GM18907 (cell line): ENCODE measurements around the gene SVIL.
"Not testable (repeated sequence)": the region's sequence is repeated elsewhere in the genome, so short reads cannot be mapped to it uniquely, and the experiment has no call there.

Experiments
- ATAC-seq: cut with Tn5 transposase; IDR thresholded peaks from one replicate; pipeline ENCODE4 v1.9.1; 2021; ENCODE audit warnings: mild to moderate bottlenecking, moderate library complexity; ENCODE audit not compliant: unreplicated experiment

The SVIL gene

DNA sequence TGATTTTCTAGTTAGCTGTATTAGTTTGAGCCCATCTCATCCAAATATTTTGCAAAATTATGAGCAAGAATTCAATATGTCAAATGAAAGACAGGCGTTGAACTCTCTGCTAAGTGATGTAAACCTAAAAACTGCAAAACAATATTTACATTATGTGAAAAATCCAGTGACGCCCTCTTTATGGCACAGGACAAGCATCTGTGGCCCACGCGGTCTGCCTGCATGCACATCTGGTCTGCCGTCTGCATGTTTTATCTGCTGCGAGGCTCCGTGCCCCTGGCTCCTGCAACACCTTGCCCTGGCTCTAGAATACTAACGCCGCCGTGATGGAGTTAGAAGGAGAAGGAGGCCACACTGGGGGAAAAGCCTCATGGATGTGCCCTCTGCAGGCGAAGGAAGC lies 142.0 kb downstream of the SVIL start:
- ATAC-seq = no peak

DNA sequence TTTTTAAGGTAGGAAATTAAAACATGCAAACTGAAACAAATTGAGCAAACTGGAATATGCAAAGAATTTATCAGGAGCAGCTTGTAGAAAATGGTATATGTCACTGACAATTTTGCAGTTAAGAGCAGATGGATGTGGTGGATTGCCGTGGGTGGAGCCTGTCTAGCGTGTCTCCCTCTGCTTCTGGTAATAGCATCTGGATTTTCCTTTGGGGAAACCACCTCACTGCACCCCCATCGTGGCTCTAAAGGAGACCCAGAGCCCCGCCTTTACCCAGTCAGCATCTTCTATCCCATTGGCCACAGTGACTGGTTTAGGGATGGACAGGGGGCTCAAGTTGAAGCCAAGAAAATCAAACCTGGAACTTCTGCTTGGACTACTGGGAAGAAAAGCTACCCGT lies 142.9 kb downstream of the SVIL start:
- no peak for ATAC-seq

DNA sequence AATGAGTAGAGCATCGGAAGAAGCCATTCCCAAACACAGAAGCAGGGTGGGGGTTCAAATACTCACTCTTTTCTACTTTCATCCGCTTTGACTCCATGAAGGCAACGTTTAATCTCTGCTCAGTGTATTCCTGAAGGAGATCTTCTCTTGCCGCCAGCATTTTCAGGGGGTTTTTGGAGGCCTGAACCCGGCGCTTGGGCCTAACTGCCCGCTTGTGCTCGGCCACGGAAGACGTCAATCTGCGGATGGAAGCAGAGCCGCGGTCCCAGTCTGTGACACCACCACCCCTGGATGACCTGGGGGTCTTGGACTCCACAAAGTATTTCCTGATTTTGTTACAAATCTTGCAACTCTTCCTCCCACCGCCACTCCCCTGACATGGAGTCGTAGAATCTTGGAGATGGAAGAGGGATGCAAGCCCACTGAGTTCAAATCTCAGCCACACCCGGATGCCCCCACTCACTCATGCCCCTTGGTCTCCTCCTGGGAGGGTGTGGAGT lies 143.9 kb downstream of the SVIL start:
- not testable (repeated sequence) for ATAC-seq

DNA sequence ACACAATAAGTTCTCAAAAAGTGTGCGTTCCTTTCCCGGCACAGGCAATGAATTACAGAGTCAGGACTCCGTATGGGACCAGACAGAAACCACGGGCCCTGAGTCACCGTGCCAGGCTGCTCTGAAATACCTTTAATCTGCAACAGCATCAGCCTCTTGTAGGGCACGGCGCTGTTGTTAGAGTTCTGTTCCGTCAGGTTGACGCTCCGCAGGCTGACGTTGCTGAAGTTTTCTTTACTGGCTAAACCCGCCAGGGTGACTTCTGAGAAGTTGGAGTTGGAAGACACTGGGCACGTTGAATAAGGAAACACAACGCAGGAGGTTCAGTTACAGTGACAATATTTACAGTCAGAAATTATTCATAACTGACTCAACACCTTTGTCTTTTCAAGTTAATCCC lies 146.3 kb downstream of the SVIL start:
- not testable (repeated sequence) for ATAC-seq

DNA sequence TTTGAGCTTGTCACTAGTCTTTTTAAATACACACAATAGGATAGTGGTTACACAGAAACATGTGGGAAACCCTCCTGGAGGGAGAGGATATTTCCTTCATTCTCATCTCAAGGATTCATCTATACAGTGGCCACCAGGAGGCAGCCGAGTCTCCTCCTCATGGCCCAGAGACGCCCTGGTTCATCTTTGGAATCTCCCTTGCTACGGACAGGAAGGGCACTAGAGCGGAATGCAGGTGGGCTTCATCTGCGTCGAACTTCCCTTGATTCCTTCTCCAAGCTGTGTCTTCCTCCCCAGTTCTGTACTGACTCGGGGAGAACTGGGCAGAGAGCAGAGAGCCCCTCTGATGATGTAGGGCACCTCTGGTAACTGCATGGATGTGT lies 146.9 kb downstream of the SVIL start:
- ATAC-seq = not testable (repeated sequence)

DNA sequence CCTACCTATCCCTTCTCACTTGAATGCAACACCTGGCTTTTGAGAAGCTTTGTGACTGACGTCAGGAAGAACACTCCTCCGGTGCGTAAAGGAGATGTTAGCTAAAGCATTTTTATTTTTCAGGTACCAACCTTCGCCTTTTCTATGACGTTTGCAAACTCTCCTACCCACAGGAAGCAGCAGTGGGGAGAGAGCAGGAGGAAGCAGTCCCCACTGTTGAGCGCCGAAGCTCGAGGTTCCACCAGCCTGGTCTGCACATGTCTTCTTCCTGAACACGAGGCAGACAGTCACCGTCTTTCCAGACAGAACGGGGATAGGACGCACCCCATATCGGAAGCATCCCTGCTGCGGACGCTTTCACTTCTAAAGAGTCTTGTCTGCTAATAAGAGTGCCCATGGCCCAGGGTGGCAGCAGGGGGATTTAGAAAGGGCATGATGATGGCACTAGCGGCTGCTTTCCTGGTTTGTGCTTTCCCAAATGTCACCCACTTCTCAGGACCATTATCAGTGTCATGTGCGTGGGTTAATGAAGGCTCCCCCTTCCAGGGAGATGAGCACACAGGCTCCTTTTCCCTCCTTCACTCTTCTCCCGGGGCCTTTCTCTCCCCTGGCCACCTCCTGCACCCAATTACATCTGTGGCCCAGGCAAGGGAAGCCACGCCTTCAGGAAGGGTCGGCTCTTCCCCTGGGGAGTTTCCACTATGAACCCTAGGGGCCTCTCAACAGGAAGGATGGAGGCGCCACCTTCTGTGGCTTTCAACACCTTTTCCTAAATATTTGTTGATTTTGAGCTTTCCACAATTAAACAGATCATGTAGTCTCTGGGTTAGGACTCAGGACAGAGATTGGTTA lies 147.5 kb downstream of the SVIL start:
- not testable (repeated sequence) for ATAC-seq

DNA sequence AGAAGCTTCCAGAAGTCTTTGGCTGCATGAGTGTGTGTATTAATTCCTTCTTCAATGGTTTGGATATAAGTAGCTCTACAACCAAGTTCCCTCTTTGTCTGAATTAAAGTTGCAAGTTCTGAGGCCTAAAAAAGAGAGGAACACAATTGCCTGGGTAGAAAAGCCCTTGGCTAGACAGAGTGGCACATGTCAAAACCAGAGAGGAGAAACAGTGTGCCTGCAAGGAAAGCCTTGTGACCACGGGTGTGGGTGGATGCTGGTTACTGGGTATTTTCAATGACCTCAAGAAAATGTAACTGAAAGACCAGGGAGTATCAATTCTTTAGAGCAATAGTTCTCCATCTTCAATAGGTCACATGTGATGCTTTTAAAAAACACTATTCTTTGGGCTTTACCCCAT lies 148.3 kb downstream of the SVIL start:
- no peak for ATAC-seq

DNA sequence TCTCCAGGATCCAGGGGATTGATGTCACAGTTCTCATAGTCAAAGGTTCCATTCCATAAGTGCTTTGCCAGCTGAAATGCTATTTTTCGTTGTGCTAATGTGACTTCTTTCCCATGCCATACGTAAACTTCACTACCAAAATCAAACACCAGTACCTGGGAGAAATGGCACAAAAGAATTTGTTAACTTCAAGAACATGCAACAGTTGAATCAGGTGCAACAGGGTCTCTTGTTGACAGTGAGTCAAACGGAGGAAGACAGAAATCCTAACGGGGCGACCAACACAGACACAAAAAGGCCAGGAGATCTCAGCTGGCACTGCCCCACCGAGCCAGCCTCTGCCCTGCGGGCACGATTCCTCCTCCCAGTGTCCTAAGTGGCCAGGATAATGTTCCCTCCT lies 150.1 kb downstream of the SVIL start:
- not testable (repeated sequence) for ATAC-seq

DNA sequence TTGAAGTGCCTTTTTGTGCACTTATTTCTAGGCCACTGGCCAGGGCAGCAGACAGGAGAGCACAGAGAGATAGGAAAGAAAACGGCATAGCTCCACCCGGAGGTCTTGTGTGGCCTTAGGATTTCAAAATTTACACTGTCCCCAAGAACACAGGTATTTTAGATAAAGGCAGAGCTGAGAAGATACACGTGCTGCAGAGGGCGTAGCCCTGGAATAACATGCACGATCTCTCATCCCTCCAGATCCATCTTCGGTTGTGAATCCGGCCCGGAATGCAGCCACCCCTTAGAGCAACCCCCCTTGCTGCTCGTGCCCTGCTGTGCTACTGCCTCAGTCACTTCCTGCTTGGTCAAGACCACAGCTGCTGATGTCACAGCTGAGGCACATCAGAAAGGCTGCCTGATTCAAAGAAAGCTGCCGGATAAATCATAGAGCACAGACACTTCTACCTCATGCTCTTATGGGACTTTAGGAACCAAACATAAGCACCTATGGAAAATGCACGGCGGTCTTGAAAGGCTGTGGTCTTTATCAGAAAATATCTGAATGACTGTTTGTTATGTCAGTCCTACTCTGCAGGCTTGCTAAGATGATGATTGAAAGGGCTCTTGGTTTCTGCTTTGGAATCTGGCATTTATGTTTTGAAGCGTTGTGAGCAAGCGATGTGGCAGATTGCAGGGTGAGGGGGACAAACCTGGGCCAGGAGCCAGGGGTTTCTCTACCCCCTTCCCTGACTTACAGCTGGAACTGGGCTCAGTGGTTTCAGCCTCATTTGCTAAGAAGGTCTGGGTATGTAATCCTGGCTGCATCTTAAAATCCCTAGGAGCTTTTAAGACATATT lies 152.0 kb downstream of the SVIL start:
- ATAC-seq = peak; percentile 52

DNA sequence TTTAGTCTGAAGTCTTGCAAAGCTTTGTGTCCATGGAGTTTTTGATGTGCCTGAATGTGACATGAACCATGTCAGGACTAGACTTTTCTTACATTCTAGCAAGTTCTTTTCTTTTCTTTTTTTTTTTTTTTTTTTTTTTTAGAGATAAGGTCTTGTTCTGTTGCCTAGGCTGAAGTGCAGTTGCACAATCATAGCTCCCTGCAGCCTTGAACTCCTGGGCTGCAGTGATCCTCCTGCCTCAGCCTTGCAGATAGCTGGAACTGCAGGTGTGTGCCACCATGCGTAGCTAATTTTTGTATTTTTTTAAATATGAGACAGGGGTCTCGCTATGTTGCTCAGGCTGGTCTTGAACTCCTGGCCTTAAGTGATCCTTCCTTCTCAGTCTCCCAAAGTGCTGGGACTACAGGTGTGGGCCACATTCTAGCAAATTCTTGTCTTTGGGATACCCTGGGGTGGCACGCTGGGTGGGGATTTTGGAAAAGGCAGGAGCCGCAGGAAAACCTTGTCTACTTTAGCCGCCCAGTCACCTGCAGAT lies 152.8 kb downstream of the SVIL start:
- ATAC-seq = no peak

DNA sequence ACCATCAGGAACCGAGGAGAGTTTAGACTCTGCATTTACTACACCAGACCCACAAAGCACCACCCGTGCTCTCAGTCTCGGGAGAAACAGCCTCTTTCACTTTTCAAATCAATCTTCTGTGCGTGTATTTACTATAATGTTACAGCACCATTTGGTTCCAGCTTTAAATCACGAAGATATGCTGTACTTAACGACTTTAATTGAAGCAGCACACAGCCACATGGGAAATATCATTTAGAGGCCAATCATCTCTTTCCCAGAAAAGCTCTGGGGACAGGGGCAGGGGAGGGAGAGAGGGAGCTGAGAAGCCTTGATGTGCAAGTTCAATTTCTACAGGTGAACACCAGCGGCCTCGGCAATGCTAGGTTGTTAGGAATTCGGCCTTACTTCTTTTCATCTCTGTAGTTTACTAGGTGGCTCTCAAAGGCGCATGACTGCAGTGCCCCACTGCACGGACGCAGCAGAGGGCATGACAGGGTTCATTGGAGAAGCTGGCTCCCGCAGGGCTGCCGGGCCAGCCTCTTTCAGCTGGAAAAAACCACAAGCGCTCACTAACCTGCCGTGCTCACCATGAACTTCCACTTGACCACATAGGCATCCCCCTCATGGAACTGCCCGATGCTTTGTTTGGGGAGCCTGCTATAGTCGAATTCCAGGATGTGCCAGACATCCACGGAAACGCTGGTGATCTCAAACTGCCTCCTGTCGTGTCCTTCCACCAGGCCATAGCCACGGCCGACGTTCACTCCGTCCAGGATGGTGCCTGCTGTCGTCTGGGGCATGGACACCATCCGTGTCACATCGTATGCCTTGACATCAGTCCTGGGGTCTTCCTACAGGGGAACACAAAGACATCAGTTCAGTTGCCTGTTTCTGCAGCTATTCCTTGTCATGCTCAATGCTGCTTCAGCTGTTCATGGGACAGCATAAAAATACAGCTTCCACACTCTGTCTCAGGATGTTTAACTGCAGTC lies 154.5 kb downstream of the SVIL start:
- no peak for ATAC-seq

DNA sequence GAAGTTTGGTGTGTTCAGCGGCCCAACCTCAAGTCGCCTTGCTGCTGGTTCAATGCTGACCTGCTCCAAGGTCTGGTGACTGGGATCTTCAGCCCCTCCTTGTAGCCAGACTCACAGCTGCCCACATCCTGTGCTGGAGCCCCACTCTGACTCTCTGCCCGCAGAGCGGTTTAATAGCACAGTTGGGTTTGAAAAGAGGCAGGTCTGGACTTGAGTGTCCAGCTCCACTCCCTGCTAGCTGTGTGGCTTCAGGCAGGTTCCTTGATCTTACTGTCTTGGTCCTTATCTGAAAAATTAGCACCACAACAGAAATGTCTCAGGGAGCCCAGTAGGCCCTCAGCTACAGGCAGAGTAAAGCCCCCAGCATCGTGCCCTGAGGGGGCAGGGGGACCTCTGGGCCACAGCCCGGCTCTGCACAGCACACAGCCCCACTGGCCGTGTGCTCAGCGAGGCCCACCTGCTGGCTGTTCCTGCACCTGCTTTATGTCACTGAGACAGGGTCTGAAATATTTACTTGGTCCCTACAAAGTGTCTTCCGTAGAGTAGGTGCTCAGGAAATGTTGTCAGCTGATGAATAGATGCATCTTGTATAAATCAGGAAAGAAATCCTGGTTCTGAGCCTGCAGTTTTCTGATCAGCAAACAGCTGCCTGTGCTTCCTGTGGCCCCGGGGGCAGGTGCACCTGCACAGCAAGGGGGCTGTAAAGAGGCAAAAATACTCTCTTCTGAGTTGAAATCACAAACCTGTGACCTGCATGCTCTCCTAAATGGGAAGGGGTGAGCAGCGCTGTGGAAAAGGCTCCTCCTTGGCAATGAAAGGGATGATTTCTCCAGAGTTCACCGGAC lies 155.5 kb downstream of the SVIL start:
- ATAC-seq = no peak

DNA sequence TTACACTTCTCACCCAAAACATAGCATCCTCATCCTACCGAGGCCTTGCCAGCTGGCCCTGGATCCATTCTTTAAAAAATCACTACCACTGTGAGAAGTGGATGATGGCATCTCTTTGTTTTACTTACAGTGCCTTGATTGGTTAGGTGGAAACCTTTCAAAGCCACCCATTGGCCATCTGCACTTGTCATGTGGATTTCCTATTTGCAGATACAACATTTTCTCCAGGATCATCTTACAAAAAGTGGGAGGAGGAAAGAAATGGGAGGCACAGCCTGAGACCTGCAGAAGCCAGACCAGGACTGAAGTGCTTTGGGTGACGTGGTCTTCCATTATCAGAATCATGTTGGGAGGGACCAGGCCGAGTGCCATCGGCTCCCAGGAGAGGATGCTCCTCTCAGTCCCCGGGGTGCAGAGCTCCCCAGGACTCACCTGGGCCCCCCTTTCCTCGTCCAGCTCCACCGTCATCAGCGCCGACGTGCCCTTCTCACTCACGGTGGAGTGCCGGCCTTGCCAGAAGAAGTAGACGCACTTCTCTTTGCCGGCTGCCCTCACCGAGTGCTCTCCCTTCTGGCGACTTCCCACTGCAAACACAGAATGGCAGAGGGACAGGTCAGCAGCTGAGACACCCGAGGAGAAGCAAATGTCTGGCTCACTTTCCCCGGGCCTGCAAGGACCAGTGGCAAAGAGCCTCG lies 161.2 kb downstream of the SVIL start:
- ATAC-seq = no peak

DNA sequence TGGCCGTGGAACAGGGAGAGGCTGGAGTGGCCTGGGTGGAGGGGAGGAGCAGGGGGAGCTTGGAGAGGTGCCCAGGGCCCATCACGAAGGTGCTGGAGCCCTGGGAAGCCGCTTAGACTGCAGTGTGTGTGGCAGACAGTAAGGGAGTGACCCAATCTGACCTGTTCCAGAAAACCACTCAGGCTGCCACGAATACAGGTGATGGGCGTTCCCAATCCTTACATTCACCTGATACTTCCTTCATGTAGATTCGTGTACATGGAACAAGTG lies 161.7 kb downstream of the SVIL start:
- no peak for ATAC-seq

DNA sequence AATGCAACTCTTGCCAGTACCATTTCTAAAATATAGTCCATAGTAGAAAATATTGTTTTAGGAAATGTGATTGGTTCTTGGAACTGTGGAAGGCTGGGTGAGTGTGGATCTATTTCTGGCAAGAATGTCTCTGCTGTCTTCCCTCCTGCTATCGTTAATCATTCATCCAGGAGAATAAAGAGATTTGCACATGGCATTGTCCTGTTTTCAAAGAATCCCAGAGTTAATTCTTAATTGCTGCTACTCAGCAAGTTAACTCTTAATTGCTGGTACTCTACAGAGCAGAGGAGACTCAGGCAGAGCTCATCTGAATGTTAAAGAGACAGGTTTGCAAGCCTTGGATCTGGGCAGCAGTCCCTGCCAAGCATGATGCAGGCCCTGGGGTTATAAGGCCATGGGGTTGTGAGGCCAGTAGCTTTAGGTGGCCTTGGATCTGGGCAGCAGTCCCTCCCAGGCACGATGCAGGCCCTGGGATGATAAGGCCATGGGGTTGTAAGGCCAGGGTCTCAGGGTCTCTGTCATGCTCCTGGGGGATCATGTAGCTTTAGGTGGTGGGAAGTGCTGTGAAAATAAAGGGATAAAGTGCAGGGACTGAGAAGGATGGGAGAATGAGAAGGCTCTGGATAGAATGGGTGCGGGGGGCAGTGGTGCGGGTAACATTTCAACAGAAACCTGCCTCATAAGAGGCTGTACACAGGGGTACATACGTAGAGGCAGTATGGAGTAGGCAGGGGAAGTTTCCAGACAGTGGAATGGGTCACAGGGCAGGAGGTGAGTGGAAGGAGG lies 162.3 kb downstream of the SVIL start:
- no peak for ATAC-seq

DNA sequence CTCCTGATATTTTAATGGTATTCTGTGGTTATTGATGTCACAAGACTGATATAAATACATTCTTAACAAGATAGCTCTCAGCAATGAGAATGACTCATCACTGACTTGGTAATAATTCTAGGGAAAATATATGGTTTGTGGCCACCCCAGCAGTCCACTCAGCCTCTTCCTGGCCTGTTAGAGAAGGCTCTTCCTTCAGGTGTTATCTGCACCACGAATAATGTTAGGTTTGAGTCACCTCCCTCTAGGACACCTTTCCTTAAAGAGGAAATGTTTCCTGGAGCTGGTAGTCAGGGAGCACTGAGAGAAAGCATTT lies 163.3 kb downstream of the SVIL start:
- ATAC-seq = no peak

DNA sequence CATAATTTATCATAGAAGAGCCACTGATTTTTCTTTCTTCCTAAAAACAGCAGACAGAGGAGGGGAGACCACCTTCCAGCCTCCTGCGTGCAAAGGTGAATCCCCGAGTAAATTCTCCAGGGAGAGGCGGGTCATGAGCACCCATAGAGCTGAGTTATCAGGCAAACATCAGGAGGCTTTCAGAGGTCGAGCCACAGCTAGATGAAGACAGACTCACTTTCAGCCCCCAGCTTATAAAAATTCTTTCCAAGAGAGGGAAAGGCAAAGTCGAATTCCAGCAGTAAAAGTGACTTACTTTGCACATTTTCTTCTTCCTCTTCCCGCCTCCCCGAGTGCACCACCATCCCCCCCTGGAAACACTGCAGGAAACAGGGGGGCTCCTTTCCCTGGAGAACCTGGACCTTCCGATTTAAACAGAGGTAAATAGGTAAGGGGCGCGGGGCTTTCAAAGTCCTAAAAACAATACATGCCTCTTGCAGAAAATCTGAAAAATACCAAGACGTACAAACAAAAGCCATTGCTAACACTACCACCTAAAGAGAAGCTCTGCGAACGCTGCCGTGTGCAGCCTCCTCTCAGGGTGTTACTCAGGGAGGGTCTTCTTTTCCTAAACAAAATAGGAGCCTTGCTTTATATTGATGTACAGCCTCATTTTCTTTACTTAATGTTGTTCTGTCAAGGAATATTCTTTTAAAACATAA lies 163.8 kb downstream of the SVIL start:
- ATAC-seq = no peak

DNA sequence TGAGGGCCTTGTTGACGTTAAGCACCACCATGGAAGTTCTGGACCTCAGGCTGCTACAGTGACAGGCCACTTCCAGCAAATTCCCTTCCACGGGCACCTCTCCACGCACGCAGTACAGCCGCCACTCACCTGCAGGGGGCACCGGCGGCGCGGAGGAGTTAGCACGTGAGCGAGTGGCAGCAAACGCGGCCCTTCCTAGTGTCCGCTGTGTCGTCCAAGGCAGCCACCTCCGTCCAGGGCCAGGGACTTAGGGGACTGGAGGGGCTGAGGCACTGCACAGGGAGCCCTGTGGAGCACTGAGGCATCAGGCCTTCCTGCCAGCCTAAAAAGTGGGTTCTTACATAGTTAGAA lies 164.4 kb downstream of the SVIL start:
- ATAC-seq = no peak
